Large intestine (tissue), 12 donors: ENCODE results near the gene CCDC6. TPM values are rescaled to one million over a fixed set of nuclear protein-coding genes. Genes with fewer than 3 reads are reported as not detected.
A peak's percentile ranks its signal among the peaks of the same experiment; 100 is the strongest.
"Not testable (repeated sequence)": the region's sequence is repeated elsewhere in the genome, so short reads cannot be mapped to it uniquely, and the experiment has no call there.

Experiments used
- DNase-seq, 2 donors: peaks; one replicate each; pipeline versions ENCODE4 v3.0.0 to v3.0.0-alpha.2; 2013
- H3K27ac ChIP-seq: one replicate; pipeline ENCODE4 v1.5.1; 2013; ENCODE audit warnings: low read length
- H3K27me3 ChIP-seq: 2 replicates; pipeline ENCODE4 v1.6.1; 2013; ENCODE audit warnings: low read length; ENCODE audit not compliant: control insufficient read depth, insufficient read depth
- H3K36me3 ChIP-seq: 2 replicates; pipeline ENCODE4 v1.6.1; 2013; ENCODE audit warnings: low read length; ENCODE audit not compliant: control insufficient read depth, insufficient read depth
- H3K4me1 ChIP-seq: one replicate; pipeline ENCODE4 v1.6.1; 2013; ENCODE audit warnings: low read length; ENCODE audit not compliant: control insufficient read depth, insufficient read depth
- H3K4me3 ChIP-seq: one replicate; pipeline ENCODE4 v1.5.1; 2013; ENCODE audit warnings: low read length
- H3K9me3 ChIP-seq: one replicate; pipeline ENCODE4 v1.6.1; 2013; ENCODE audit warnings: mild to moderate bottlenecking, low read depth, low read length, moderate library complexity; ENCODE audit not compliant: control insufficient read depth
- WGBS: methylation state at CpG from one replicate; pipeline ENCODE4 v1.1.5; 2013; ENCODE audit warnings: low lambda C conversion rate; ENCODE audit not compliant: insufficient coverage; 5-methylcytosine and 5-hydroxymethylcytosine counted together
- long read RNA-seq, 11 donors: transcript quantifications; one replicate each; lab custom pipeline, GENCODE V29; 2026
- polyA plus RNA-seq: library from polyadenylated mRNA; unstranded; fragments of 120-200 nt; gene quantifications from one replicate; pipeline ENCODE4 v1.2.1, GENCODE V29; 2013

The CCDC6 gene
- 41.2 TPM for polyA plus RNA-seq
- long read RNA-seq, donor 1, full-length matches to known transcripts: 7 of 7 reads
- long read RNA-seq, donor 1, partial matches to known transcripts: 0 of 7 reads
- long read RNA-seq, donor 1, other reads (novel, unspliced or antisense): 0 of 7 reads
- long read RNA-seq, donor 2, full-length matches to known transcripts: 24 of 24 reads
- long read RNA-seq, donor 2, partial matches to known transcripts: 0 of 24 reads
- long read RNA-seq, donor 2, other reads (novel, unspliced or antisense): 0 of 24 reads
- long read RNA-seq, donor 3: 0 reads
- long read RNA-seq, donor 4, full-length matches to known transcripts: 1 of 1 reads
- long read RNA-seq, donor 4, partial matches to known transcripts: 0 of 1 reads
- long read RNA-seq, donor 4, other reads (novel, unspliced or antisense): 0 of 1 reads
- long read RNA-seq, donor 5, full-length matches to known transcripts: 6 of 6 reads
- long read RNA-seq, donor 5, partial matches to known transcripts: 0 of 6 reads
- long read RNA-seq, donor 5, other reads (novel, unspliced or antisense): 0 of 6 reads
- long read RNA-seq, donor 6, full-length matches to known transcripts: 24 of 24 reads
- long read RNA-seq, donor 6, partial matches to known transcripts: 0 of 24 reads
- long read RNA-seq, donor 6, other reads (novel, unspliced or antisense): 0 of 24 reads
- long read RNA-seq, donor 7, full-length matches to known transcripts: 8 of 8 reads
- long read RNA-seq, donor 7, partial matches to known transcripts: 0 of 8 reads
- long read RNA-seq, donor 7, other reads (novel, unspliced or antisense): 0 of 8 reads
- long read RNA-seq, donor 8, full-length matches to known transcripts: 23 of 23 reads
- long read RNA-seq, donor 8, partial matches to known transcripts: 0 of 23 reads
- long read RNA-seq, donor 8, other reads (novel, unspliced or antisense): 0 of 23 reads
- long read RNA-seq, donor 9, full-length matches to known transcripts: 8 of 8 reads
- long read RNA-seq, donor 9, partial matches to known transcripts: 0 of 8 reads
- long read RNA-seq, donor 9, other reads (novel, unspliced or antisense): 0 of 8 reads
- long read RNA-seq, donor 10, full-length matches to known transcripts: 16 of 16 reads
- long read RNA-seq, donor 10, partial matches to known transcripts: 0 of 16 reads
- long read RNA-seq, donor 10, other reads (novel, unspliced or antisense): 0 of 16 reads
- long read RNA-seq, donor 11, full-length matches to known transcripts: 10 of 10 reads
- long read RNA-seq, donor 11, partial matches to known transcripts: 0 of 10 reads
- long read RNA-seq, donor 11, other reads (novel, unspliced or antisense): 0 of 10 reads

GRCh38 chr10:59906417-59907202, at the start of gene CCDC6:
CCDC6 (minus strand) TSS chr10:59906556; CDS start chr10:59906424, 132 bp downstream.
- Histone ChIP-seq H3K27me3 (no peaks in the 10 kb centered on the region), H3K4me1 (peaks cover 18% of the 10 kb centered on the region), H3K36me3 (no peaks in the 10 kb centered on the region), H3K9me3 (peaks cover 3% of the 10 kb centered on the region), H3K4me3 (peak within 1 kb of the TSS; percentile 95), H3K27ac (peak within 1 kb of the TSS; percentile 96)
- no CpG with 5 or more reads among the region's 64 CpGs for WGBS
- peak; percentile 92 to 96 for DNase-seq

GRCh38 chr10:59954296-59954695, 47.9 kb upstream of the CCDC6 start:
- DNase-seq: no peak
- H3K27me3 ChIP-seq: no peaks in the 10 kb centered on the region
- H3K4me3 ChIP-seq: no peak overlapping the region
- no CpG with 5 or more reads among the region's 3 CpGs for WGBS
- H3K9me3 ChIP-seq: no peaks in the 10 kb centered on the region
- no peaks in the 10 kb centered on the region for H3K36me3 ChIP-seq
- H3K4me1 ChIP-seq: no peaks in the 10 kb centered on the region
- H3K27ac ChIP-seq: no peak overlapping the region

GRCh38 chr10:59953711-59954110, 47.4 kb upstream of the CCDC6 start:
- not testable (repeated sequence) for H3K4me1 ChIP-seq
- WGBS: no CpG with 5 or more reads among the region's 2 CpGs

GRCh38 chr10:59950105-59950504, 43.7 kb upstream of the CCDC6 start:
- Histone ChIP-seq H3K27ac (no peak overlapping the region), H3K9me3 (no peaks in the 10 kb centered on the region), H3K27me3 (no peaks in the 10 kb centered on the region), H3K4me3 (no peak overlapping the region), H3K36me3 (no peaks in the 10 kb centered on the region), H3K4me1 (no peaks in the 10 kb centered on the region)
- no peak for DNase-seq
- WGBS: 40% methylated on average over 1 of the region's 2 CpGs

More at GRCh38 chr10:59953711-59954110, 47.4 kb upstream of the CCDC6 start:
- not testable (repeated sequence) for H3K36me3 ChIP-seq, H3K27ac ChIP-seq, H3K9me3 ChIP-seq, H3K27me3 ChIP-seq, H3K4me3 ChIP-seq, DNase-seq

- DNase-seq: no peak
- H3K4me3 ChIP-seq: no peak overlapping the region
- no peaks in the 10 kb centered on the region for H3K9me3 ChIP-seq
- no peaks in the 10 kb centered on the region for H3K36me3 ChIP-seq
- WGBS: no CpG with 5 or more reads among the region's 1 CpG
- H3K27me3 ChIP-seq: no peaks in the 10 kb centered on the region
- no peak overlapping the region for H3K27ac ChIP-seq
- no peaks in the 10 kb centered on the region for H3K4me1 ChIP-seq
Observed at GRCh38 chr10:59949608-59950007, 43.3 kb upstream of the CCDC6 start.

GRCh38 chr10:59945991-59946390, 39.6 kb upstream of the CCDC6 start:
- no peak overlapping the region for H3K27ac ChIP-seq
- DNase-seq: no peak
- WGBS: 80% methylated on average over 1 of the region's 2 CpGs
- H3K27me3 ChIP-seq: no peaks in the 10 kb centered on the region
- no peaks in the 10 kb centered on the region for H3K9me3 ChIP-seq
- H3K36me3 ChIP-seq: no peaks in the 10 kb centered on the region
- H3K4me1 ChIP-seq: peaks cover 4% of the 10 kb centered on the region
- H3K4me3 ChIP-seq: no peak overlapping the region

- DNase-seq: no peak
- Histone ChIP-seq H3K4me1 (peaks cover 4% of the 10 kb centered on the region), H3K27ac (no peak overlapping the region), H3K4me3 (no peak overlapping the region), H3K9me3 (no peaks in the 10 kb centered on the region), H3K27me3 (no peaks in the 10 kb centered on the region), H3K36me3 (no peaks in the 10 kb centered on the region)
- 100% methylated on average over 2 of the region's 5 CpGs for WGBS
Observed at GRCh38 chr10:59945590-59945989, 39.2 kb upstream of the CCDC6 start.

GRCh38 chr10:59944339-59944935, 38.1 kb upstream of the CCDC6 start:
- no peaks in the 10 kb centered on the region for H3K9me3 ChIP-seq
- no peak for DNase-seq
- H3K4me1 ChIP-seq: peaks cover 4% of the 10 kb centered on the region
- H3K27ac ChIP-seq: no peak overlapping the region
- no peaks in the 10 kb centered on the region for H3K36me3 ChIP-seq
- no peaks in the 10 kb centered on the region for H3K27me3 ChIP-seq
- 93% methylated on average over 1 of the region's 16 CpGs for whole genome bisulfite sequencing
- no peak overlapping the region for H3K4me3 ChIP-seq

- no peak for DNase-seq
- Histone ChIP-seq H3K27me3 (no peaks in the 10 kb centered on the region), H3K4me3 (no peak overlapping the region), H3K4me1 (peaks cover 4% of the 10 kb centered on the region), H3K36me3 (no peaks in the 10 kb centered on the region), H3K27ac (no peak overlapping the region), H3K9me3 (no peaks in the 10 kb centered on the region)
- no CpG with 5 or more reads among the region's 4 CpGs for WGBS
Observed at GRCh38 chr10:59942556-59942955, 36.2 kb upstream of the CCDC6 start.
